EH (cell line): ENCODE data around the gene IFNAR1.
A peak's percentile ranks its signal among the peaks of the same experiment; 100 is the strongest.
"Not testable (repeated sequence)": the region's sequence is repeated elsewhere in the genome, so short reads cannot be mapped to it uniquely, and the experiment has no call there.

Experiments
- DNase-seq: peaks from one replicate; pipeline ENCODE4 v3.0.0-alpha.2; 2015; ENCODE audit warnings: low read depth

IFNAR1 gene

GRCh38 chr21:33377221-33377920, 52.6 kb downstream of the IFNAR1 start:
- no peak for DNase-seq

- DNase-seq, result no peak
Observed at GRCh38 chr21:33378081-33378480, 53.3 kb downstream of the IFNAR1 start.

- DNase-seq, result peak; percentile 77
Observed at GRCh38 chr21:33379934-33380333, 55.2 kb downstream of the IFNAR1 start.

- peak; percentile 97 for DNase-seq
Observed at GRCh38 chr21:33380483-33380998, 55.8 kb downstream of the IFNAR1 start.

- DNase-seq, result not testable (repeated sequence)
Observed at GRCh38 chr21:33381381-33381780, 56.6 kb downstream of the IFNAR1 start.

GRCh38 chr21:33383056-33383888, 58.5 kb downstream of the IFNAR1 start:
- peak; percentile 81 for DNase-seq

- DNase-seq, result no peak
Observed at GRCh38 chr21:33384841-33385331, 60.1 kb downstream of the IFNAR1 start.

GRCh38 chr21:33386222-33386784, 61.5 kb downstream of the IFNAR1 start:
- DNase-seq, result no peak

- no peak for DNase-seq
Observed at GRCh38 chr21:33387294-33387693, 62.5 kb downstream of the IFNAR1 start.

GRCh38 chr21:33388188-33388587, 63.4 kb downstream of the IFNAR1 start:
- no peak for DNase-seq

- DNase-seq, result no peak
Observed at GRCh38 chr21:33390479-33390878, 65.7 kb downstream of the IFNAR1 start.

- DNase-seq, result no peak
Observed at GRCh38 chr21:33391656-33392055, 66.9 kb downstream of the IFNAR1 start.

- DNase-seq, result no peak
Observed at GRCh38 chr21:33392284-33392985, 67.7 kb downstream of the IFNAR1 start.

GRCh38 chr21:33393348-33393747, 68.6 kb downstream of the IFNAR1 start:
- DNase-seq, result no peak

GRCh38 chr21:33394260-33394659, 69.5 kb downstream of the IFNAR1 start:
- no peak for DNase-seq

- DNase-seq, result peak; percentile 46
Observed at GRCh38 chr21:33395891-33396331, 71.1 kb downstream of the IFNAR1 start.

GRCh38 chr21:33396436-33396835, 71.7 kb downstream of the IFNAR1 start:
- no peak for DNase-seq

- peak; percentile 96 for DNase-seq
Observed at GRCh38 chr21:33396951-33397350, 72.2 kb downstream of the IFNAR1 start.

- DNase-seq, result no peak
Observed at GRCh38 chr21:33397717-33398116, 72.9 kb downstream of the IFNAR1 start.

GRCh38 chr21:33398361-33398760, 73.6 kb downstream of the IFNAR1 start:
- DNase-seq, result no peak

GRCh38 chr21:33401630-33401992, 76.8 kb downstream of the IFNAR1 start:
- DNase-seq, result peak; percentile 91
